Breast epithelium (tissue), 4 donors: ENCODE results near the gene NOVA1. TPM values are rescaled to one million over a fixed set of nuclear protein-coding genes. Genes with fewer than 3 reads are reported as not detected.

Experiments
- DNase-seq, 2 donors: peaks; one replicate each; pipeline ENCODE4 v3.0.0-alpha.2; 2019; ENCODE audit warnings: low spot score in 2 of 2
- H3K27ac ChIP-seq, 2 donors: fragments of 200-600 bp; sonication (generic) in 1 of 2; one replicate each; pipeline ENCODE4 v1.5.1; 2016 to 2019; ENCODE audit warnings: mild to moderate bottlenecking in 1 of 2
- H3K27me3 ChIP-seq, 2 donors: fragments of 200-600 bp; sonication (generic) in 1 of 2; one replicate each; pipeline versions ENCODE4 v1.5.1 to v1.6.0; 2017 to 2019; ENCODE audit warnings: control low read depth in 1 of 2, mild to moderate bottlenecking in 1 of 2
- H3K36me3 ChIP-seq: fragments of 200-600 bp; one replicate; pipeline ENCODE4 v1.5.1; 2019
- H3K4me1 ChIP-seq, 2 donors: fragments of 200-600 bp; sonication (generic); one replicate each; pipeline ENCODE4 v1.5.1; 2016 to 2019; ENCODE audit warnings: control low read depth in 1 of 2
- H3K4me3 ChIP-seq, 3 donors: fragments of 200-600 bp; sonication (generic); 1 replicate in 2 of 3; 2 replicates in 1 of 3; pipeline ENCODE4 v1.5.1; 2016 to 2019; ENCODE audit warnings: mild to moderate bottlenecking in 3 of 3, moderate library complexity in 2 of 3
- H3K9me3 ChIP-seq, 2 donors: fragments of 200-600 bp; sonication (generic) in 1 of 2; one replicate each; pipeline ENCODE4 v1.5.1; 2016 to 2019; ENCODE audit warnings: control low read depth in 1 of 2
- CTCF ChIP-seq, 3 donors: fragments of 450-650 bp; IDR thresholded peaks; one replicate each; pipeline ENCODE4 v1.5.1; 2016 to 2017; ENCODE audit warnings: antibody characterized with exemption in 3 of 3, mild to moderate bottlenecking in 3 of 3, moderate library complexity in 3 of 3
- POLR2A ChIP-seq: fragments of 450-650 bp; IDR thresholded peaks from one replicate; pipeline ENCODE4 v1.6.1; 2016; ENCODE audit warnings: antibody characterized with exemption, mild to moderate bottlenecking, moderate library complexity
- POLR2AphosphoS5 ChIP-seq, 3 donors: sonication (generic); formaldehyde crosslinking; IDR thresholded peaks; one replicate each; pipeline ENCODE4 v1.6.1; 2017; ENCODE audit warnings: antibody characterized with exemption in 3 of 3
- intact Hi-C: fragments of 100-400 bp; cut with DNase I; formaldehyde crosslinking; loops from one replicate; pipeline ENCODE4 v1.15.1; 2023; ENCODE audit warnings: low total_unique reads
- total RNA-seq, 3 donors: library from RNA; depleted of rRNA; stranded (reverse); fragments of >200 nt; gene quantifications; one replicate each; pipeline ENCODE4 v1.1.0, GENCODE V29; 2016

NOVA1 gene
- total RNA-seq, 3 donors from 2014 or later, result 58.9 to 72.0 (median 59.0) TPM

GRCh38 chr14:26548406-26548805 lies 49.4 kb downstream of the NOVA1 start:
- no peak for TF ChIP-seq CTCF (IDR thresholded peaks at IDR 0.05)
- TF ChIP-seq POLR2AphosphoS5 (IDR thresholded peaks at IDR 0.05), result no peak
- TF ChIP-seq POLR2A, result no peak
- no peaks in the 10 kb centered on the region for H3K36me3 ChIP-seq

GRCh38 chr14:26538176-26538575 lies 59.7 kb downstream of the NOVA1 start:
- TF ChIP-seq POLR2A (no peak), POLR2AphosphoS5 (IDR thresholded peaks at IDR 0.05) (no peak), CTCF (IDR thresholded peaks at IDR 0.05) (no peak)
- no peak for DNase-seq
- Histone ChIP-seq H3K36me3 (no peaks in the 10 kb centered on the region), H3K27me3 (no peaks in the 10 kb centered on the region), H3K4me3 (no peak overlapping the region), H3K27ac (no peak overlapping the region), H3K9me3 (no peaks in the 10 kb centered on the region), H3K4me1 (no peaks in the 10 kb centered on the region)
- intact Hi-C loops, result no loop called here

More at GRCh38 chr14:26548406-26548805, 49.4 kb downstream of the NOVA1 start:
- peak overlapping the region in 1 of 2 donors; percentile 6 for H3K27ac ChIP-seq
- no peaks in the 10 kb centered on the region for H3K4me1 ChIP-seq
- no peak overlapping the region for H3K4me3 ChIP-seq
- intact Hi-C loops, result no loop called here
- no peaks in the 10 kb centered on the region for H3K27me3 ChIP-seq
- DNase-seq, result no peak
- no peaks in the 10 kb centered on the region for H3K9me3 ChIP-seq

DNA sequence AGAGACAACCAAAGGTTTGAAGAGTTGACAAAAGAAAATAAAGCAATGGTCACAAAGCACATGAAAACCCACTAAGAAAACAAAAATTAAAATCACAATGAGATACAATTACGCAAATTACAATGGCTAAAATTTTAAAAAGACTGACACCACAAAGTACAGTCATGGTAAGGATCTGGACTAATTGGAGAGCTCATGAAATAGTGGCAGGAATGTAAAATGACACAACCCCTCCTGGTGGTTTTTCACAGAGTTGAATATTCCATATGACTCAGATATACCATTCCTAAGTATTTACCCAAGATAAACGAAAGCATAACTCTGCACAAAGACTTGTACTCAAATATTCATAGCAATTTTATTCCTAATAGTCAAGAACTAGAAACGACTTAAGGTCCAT lies 65.9 kb downstream of the NOVA1 start:
- no peaks in the 10 kb centered on the region for H3K9me3 ChIP-seq
- H3K27me3 ChIP-seq, result no peaks in the 10 kb centered on the region
- H3K27ac ChIP-seq, result no peak overlapping the region
- intact Hi-C loops, result no loop called here
- DNase-seq, result no peak
- no peaks in the 10 kb centered on the region for H3K4me1 ChIP-seq
- no peak overlapping the region for H3K4me3 ChIP-seq
- H3K36me3 ChIP-seq, result no peaks in the 10 kb centered on the region
- TF ChIP-seq POLR2AphosphoS5 (IDR thresholded peaks at IDR 0.05) (no peak), CTCF (IDR thresholded peaks at IDR 0.05) (no peak), POLR2A (no peak)

GRCh38 chr14:26528415-26529182 lies 69.2 kb downstream of the NOVA1 start:
- Histone ChIP-seq H3K27me3 (no peaks in the 10 kb centered on the region), H3K4me1 (no peaks in the 10 kb centered on the region), H3K27ac (peak overlapping the region in 1 of 2 donors; percentile 33), H3K4me3 (no peak overlapping the region), H3K9me3 (no peaks in the 10 kb centered on the region), H3K36me3 (no peaks in the 10 kb centered on the region)
- DNase-seq, result no peak
- intact Hi-C loops, result no loop called here
- TF ChIP-seq CTCF (IDR thresholded peaks at IDR 0.05), result no peak
- no peak for TF ChIP-seq POLR2A
- TF ChIP-seq POLR2AphosphoS5 (IDR thresholded peaks at IDR 0.05), result no peak

GRCh38 chr14:26527095-26527494 lies 70.7 kb downstream of the NOVA1 start:
- DNase-seq, result no peak
- Histone ChIP-seq H3K4me1 (no peaks in the 10 kb centered on the region), H3K27me3 (no peaks in the 10 kb centered on the region), H3K4me3 (no peak overlapping the region), H3K36me3 (no peaks in the 10 kb centered on the region), H3K27ac (no peak overlapping the region), H3K9me3 (no peaks in the 10 kb centered on the region)
- intact Hi-C loops, result no loop called here
- TF ChIP-seq POLR2AphosphoS5 (IDR thresholded peaks at IDR 0.05) (no peak), CTCF (IDR thresholded peaks at IDR 0.05) (no peak), POLR2A (no peak)
